LHCN-M2 (cell line): ENCODE measurements around the gene USP31. TPM values are rescaled to one million over a fixed set of nuclear protein-coding genes. Genes with fewer than 3 reads are reported as not detected.

Source experiments
- DNase-seq: peaks from one replicate; pipeline ENCODE4 v3.0.0-alpha.2; 2012; ENCODE audit warnings: low read depth
- total RNA-seq: library from RNA; depleted of rRNA; stranded (reverse); fragments of >200 nt; gene quantifications from 2 replicates; pipeline ENCODE4 v1.2.3, GENCODE V29; 2014

The USP31 gene
- total RNA-seq, 1 experiment from 2014 or later, result 7.7 TPM

- peak; percentile 23 for DNase-seq
Observed at GRCh38 chr16:23061669-23062068, 87.6 kb downstream of the USP31 start.

GRCh38 chr16:23060458-23061320, 88.6 kb downstream of the USP31 start:
- peak; percentile 75 for DNase-seq

- DNase-seq, result no peak
Observed at GRCh38 chr16:23059433-23059832, 89.8 kb downstream of the USP31 start.

- no peak for DNase-seq
Observed at GRCh38 chr16:23058576-23058975, 90.7 kb downstream of the USP31 start.

- DNase-seq, result no peak
Observed at GRCh38 chr16:23057013-23057596, 92.1 kb downstream of the USP31 start.

GRCh38 chr16:23055481-23055880, 93.8 kb downstream of the USP31 start:
- DNase-seq, result no peak

- no peak for DNase-seq
Observed at GRCh38 chr16:23052908-23053580, 96.2 kb downstream of the USP31 start.

GRCh38 chr16:23052221-23052620, 97.0 kb downstream of the USP31 start:
- DNase-seq, result no peak

GRCh38 chr16:23051587-23051986, 97.7 kb downstream of the USP31 start:
- no peak for DNase-seq

- DNase-seq, result no peak
Observed at GRCh38 chr16:23048164-23048563, 101.1 kb downstream of the USP31 start.

- no peak for DNase-seq
Observed at GRCh38 chr16:23045025-23045424, 104.2 kb downstream of the USP31 start.

- no peak for DNase-seq
Observed at GRCh38 chr16:23040246-23040645, 109.0 kb downstream of the USP31 start.

GRCh38 chr16:23039118-23039517, 110.1 kb downstream of the USP31 start:
- DNase-seq, result no peak

- no peak for DNase-seq
Observed at GRCh38 chr16:23035240-23035639, 114.0 kb downstream of the USP31 start.

GRCh38 chr16:23031508-23032098, 117.6 kb downstream of the USP31 start:
- DNase-seq, result no peak

- DNase-seq, result no peak
Observed at GRCh38 chr16:23029733-23030420, 119.4 kb downstream of the USP31 start.

GRCh38 chr16:23027386-23027785, 121.9 kb downstream of the USP31 start:
- DNase-seq, result no peak

- peak; percentile 29 for DNase-seq
Observed at GRCh38 chr16:23026784-23027362, 122.4 kb downstream of the USP31 start.

GRCh38 chr16:23025692-23026307, 123.5 kb downstream of the USP31 start:
- no peak for DNase-seq

- DNase-seq, result no peak
Observed at GRCh38 chr16:23024044-23024443, 125.2 kb downstream of the USP31 start.

- DNase-seq, result no peak
Observed at GRCh38 chr16:23020084-23020483, 129.2 kb downstream of the USP31 start.
